Measurements from ENCODE around the gene RUNX2.
"Not testable (repeated sequence)": the region's sequence is repeated elsewhere in the genome, so short reads cannot be mapped to it uniquely, and the experiment has no call there.

DNA sequence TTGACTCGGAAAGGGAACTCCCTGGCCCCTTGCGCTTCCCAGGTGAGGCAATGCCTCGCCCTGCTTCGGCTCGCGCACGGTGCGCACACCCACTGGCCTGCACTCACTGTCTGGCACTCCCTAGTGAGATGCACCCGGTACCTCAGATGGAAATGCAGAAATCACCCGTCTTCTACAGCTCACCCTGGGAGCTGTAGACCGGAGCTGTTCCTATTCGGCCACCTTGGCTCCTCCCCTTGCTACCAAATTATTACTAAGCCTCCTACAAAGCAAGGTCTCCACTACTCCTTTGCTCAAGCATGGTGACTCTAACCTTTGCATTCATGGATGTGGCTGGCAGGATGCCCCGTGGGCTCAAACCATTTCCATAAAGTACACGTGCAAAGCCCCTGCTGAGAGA, 347.0 kb downstream of the RUNX2 start:
- TF ChIP-seq CREB1 (CRISPR knock-in tag; IDR thresholded peaks at IDR 0.05; ENCODE audit: low read depth); POLR2AphosphoS5 (IDR thresholded peaks at IDR 0.05; ENCODE audit: low read depth); CTCF (conservative IDR thresholded peaks at IDR 0.05; ENCODE audit: low read depth in 2 of 2); JUNB (IDR thresholded peaks at IDR 0.05; ENCODE audit: unreplicated experiment); EZH2 (IDR thresholded peaks at IDR 0.05; ENCODE audit: low read depth, unreplicated experiment); ZNF462 (CRISPR knock-in tag; IDR thresholded peaks at IDR 0.05): not testable (repeated sequence)
